ENCODE data around the gene ANP32E.

GRCh38 chr1:150234309-150234565 is 1.7 kb downstream of the ANP32E start:
- TF ChIP-seq POLR2AphosphoS5 (IDR thresholded peaks at IDR 0.05; ENCODE audit: low read depth, low read length) (no peak), POLR2A (IDR thresholded peaks at IDR 0.05; ENCODE audit: low read depth, low read length) (no peak), SPI1 (IDR thresholded peaks at IDR 0.05; ENCODE audit: low read depth, low read length) (no peak), TAF1 (IDR thresholded peaks at IDR 0.05; ENCODE audit: low read depth, low read length) (no peak)
